GM12878 (cell line): ENCODE measurements around the gene PLEK2.

Experiments used
- FOS ChIP-seq: IDR thresholded peaks from 3 replicates; pipeline ENCODE4 v1.6.1; 2011; ENCODE audit warnings: borderline replicate concordance; ENCODE audit not compliant: insufficient read length; ENCODE audit errors: extremely low read depth
- HDAC6 ChIP-seq: fragments of 200-600 bp; sonication (generic); IDR thresholded peaks from one replicate; pipeline ENCODE4 v1.8.0; 2017; ENCODE audit warnings: antibody characterized with exemption; ENCODE audit not compliant: unreplicated experiment
- KDM1A ChIP-seq: fragments of 200-600 bp; sonication (generic); IDR thresholded peaks from 2 replicates; pipeline ENCODE4 v1.6.1; 2016; ENCODE audit warnings: borderline replicate concordance
- MYC ChIP-seq: IDR thresholded peaks from 2 replicates; pipeline ENCODE4 v1.6.1; 2011; ENCODE audit warnings: mild to moderate bottlenecking, low read length, moderate library complexity, inconsistent platforms; ENCODE audit not compliant: insufficient read depth, insufficient replicate concordance, insufficient read length, severe bottlenecking
- POLR2A ChIP-seq: IDR thresholded peaks from 2 replicates; pipeline ENCODE4 v1.6.1; 2011; ENCODE audit warnings: low read depth, mild to moderate bottlenecking, low read length
- TF ChIP-seq, protein P1 (sequence below): IDR thresholded peaks from 2 replicates; pipeline ENCODE4 v1.6.1; 2012; ENCODE audit warnings: low read length, inconsistent platforms
- TF ChIP-seq, protein P2 (sequence below), 3 experiments: IDR thresholded peaks in 2 of 3; conservative IDR thresholded peaks in 1 of 3; 2 replicates each; pipeline ENCODE4 v1.5.1; 2011; ENCODE audit warnings: low read depth in 3 of 3, low read length in 3 of 3, mild to moderate bottlenecking in 3 of 3, control low read depth in 2 of 3, moderate library complexity in 2 of 3, inconsistent platforms in 1 of 3, mixed read lengths in 1 of 3; ENCODE audit not compliant: control insufficient read depth in 2 of 3, insufficient read depth in 1 of 3; ENCODE audit errors: extremely low read depth in 1 of 3

DNA sequence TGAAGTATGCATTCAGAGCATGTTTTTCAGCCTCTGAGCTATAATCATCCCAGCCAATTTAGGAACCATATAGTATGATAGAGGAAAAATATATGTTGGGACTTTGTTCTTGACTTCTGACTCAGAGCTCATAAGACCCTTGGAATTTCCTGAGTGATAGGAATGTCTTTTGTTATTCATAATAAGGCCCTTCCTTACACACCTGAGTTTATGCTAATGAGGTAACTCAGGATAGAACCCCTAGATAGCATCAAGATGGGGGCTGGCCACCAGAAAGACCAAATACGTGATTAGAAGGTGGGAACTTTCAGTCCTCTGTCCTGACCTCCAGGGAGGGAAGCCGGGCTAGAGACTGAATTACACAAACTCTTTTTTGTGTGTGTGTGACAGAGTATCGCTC, 32.4 kb upstream of the PLEK2 start:
- TF ChIP-seq HDAC6, result no peak
- TF ChIP-seq FOS, result no peak
- TF ChIP-seq POLR2A, result no peak
- TF ChIP-seq, protein P1, sequence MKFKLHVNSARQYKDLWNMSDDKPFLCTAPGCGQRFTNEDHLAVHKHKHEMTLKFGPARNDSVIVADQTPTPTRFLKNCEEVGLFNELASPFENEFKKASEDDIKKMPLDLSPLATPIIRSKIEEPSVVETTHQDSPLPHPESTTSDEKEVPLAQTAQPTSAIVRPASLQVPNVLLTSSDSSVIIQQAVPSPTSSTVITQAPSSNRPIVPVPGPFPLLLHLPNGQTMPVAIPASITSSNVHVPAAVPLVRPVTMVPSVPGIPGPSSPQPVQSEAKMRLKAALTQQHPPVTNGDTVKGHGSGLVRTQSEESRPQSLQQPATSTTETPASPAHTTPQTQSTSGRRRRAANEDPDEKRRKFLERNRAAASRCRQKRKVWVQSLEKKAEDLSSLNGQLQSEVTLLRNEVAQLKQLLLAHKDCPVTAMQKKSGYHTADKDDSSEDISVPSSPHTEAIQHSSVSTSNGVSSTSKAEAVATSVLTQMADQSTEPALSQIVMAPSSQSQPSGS, result no peak
- no peak for TF ChIP-seq MYC
- no peak for TF ChIP-seq KDM1A
- TF ChIP-seq, protein P2, sequence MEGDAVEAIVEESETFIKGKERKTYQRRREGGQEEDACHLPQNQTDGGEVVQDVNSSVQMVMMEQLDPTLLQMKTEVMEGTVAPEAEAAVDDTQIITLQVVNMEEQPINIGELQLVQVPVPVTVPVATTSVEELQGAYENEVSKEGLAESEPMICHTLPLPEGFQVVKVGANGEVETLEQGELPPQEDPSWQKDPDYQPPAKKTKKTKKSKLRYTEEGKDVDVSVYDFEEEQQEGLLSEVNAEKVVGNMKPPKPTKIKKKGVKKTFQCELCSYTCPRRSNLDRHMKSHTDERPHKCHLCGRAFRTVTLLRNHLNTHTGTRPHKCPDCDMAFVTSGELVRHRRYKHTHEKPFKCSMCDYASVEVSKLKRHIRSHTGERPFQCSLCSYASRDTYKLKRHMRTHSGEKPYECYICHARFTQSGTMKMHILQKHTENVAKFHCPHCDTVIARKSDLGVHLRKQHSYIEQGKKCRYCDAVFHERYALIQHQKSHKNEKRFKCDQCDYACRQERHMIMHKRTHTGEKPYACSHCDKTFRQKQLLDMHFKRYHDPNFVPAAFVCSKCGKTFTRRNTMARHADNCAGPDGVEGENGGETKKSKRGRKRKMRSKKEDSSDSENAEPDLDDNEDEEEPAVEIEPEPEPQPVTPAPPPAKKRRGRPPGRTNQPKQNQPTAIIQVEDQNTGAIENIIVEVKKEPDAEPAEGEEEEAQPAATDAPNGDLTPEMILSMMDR (IDR thresholded peaks at IDR 0.05 in 2 of 3, conservative IDR thresholded peaks at IDR 0.05 in 1 of 3; ENCODE audit: control insufficient read depth in 2 of 3, extremely low read depth in 1 of 3, insufficient read depth in 1 of 3, low read depth in 3 of 3, low read length in 3 of 3), result no peak
